HEK293 (cell line): ENCODE measurements around the gene RAMAC.

Experiments used
- CTCF ChIA-PET: fragments of 350-600 bp; formaldehyde crosslinking; extraction: SDS; loops from one replicate; lab custom pipeline; 2021; ENCODE audit warnings: antibody characterized with exemption; lab: Yijun Ruan, JAX
- POLR2A ChIA-PET: fragments of 300-600 bp; formaldehyde crosslinking; extraction: SDS; loops from one replicate; lab custom pipeline; 2020; ENCODE audit warnings: antibody characterized with exemption, inconsistent platforms; lab: Yijun Ruan, JAX
- H3K27ac ChIP-seq: fragments of 200-500 bp; sonication (Bioruptor generic); 2 replicates; pipeline ENCODE4 v1.5.1; 2014; ENCODE audit warnings: low read depth, low read length, control low read depth, inconsistent platforms; ENCODE audit errors: extremely low read depth
- H3K36me3 ChIP-seq, 2 experiments: fragments of 200-500 bp in 1 of 2; sonication (Bioruptor generic) in 1 of 2; 1 replicate in 1 of 2; 2 replicates in 1 of 2; pipeline ENCODE4 v1.5.1; 2014 to 2017; ENCODE audit warnings: inconsistent platforms in 2 of 2, low read length in 2 of 2; ENCODE audit not compliant: control insufficient read depth in 2 of 2, insufficient read depth in 1 of 2
- H3K4me1 ChIP-seq: fragments of 200-500 bp; sonication (Bioruptor generic); 2 replicates; pipeline ENCODE4 v1.5.1; 2014; ENCODE audit warnings: mild to moderate bottlenecking, low read length, inconsistent platforms; ENCODE audit not compliant: control insufficient read depth, insufficient read depth
- H3K4me3 ChIP-seq: 2 replicates; pipeline ENCODE4 v1.5.1; 2011; ENCODE audit warnings: low read depth, mild to moderate bottlenecking, control low read depth, low read length, moderate library complexity
- H3K9me3 ChIP-seq: fragments of 200-500 bp; sonication (Bioruptor generic); 2 replicates; pipeline ENCODE4 v1.5.1; 2014; ENCODE audit warnings: low read depth, low read length, inconsistent platforms; ENCODE audit not compliant: control insufficient read depth, insufficient read depth
- HOXA7 ChIP-seq: sonication (generic); formaldehyde crosslinking; IDR thresholded peaks from 2 replicates; pipeline ENCODE4 v1.8.1; 2022; ENCODE audit warnings: missing genetic modification reagents, borderline replicate concordance
- IKZF3 ChIP-seq: fragments of 450-650 bp; IDR thresholded peaks from 2 replicates; pipeline ENCODE4 v1.5.0; 2018; ENCODE audit warnings: missing biosample characterization, mild to moderate bottlenecking, missing genetic modification characterization, moderate library complexity
- KLF10 ChIP-seq: fragments of 450-650 bp; IDR thresholded peaks from 2 replicates; pipeline ENCODE4 v1.5.1; 2018; ENCODE audit warnings: missing biosample characterization, mild to moderate bottlenecking, missing genetic modification characterization
- PATZ1 ChIP-seq: fragments of 450-650 bp; formaldehyde crosslinking; IDR thresholded peaks from 2 replicates; pipeline ENCODE4 v1.5.1; 2016; ENCODE audit warnings: missing biosample characterization, missing genetic modification characterization
- TRIM28 ChIP-seq: IDR thresholded peaks from 2 replicates; pipeline ENCODE4 v1.6.1; 2011; ENCODE audit warnings: low read length, control low read depth, borderline replicate concordance
- YY2 ChIP-seq: fragments of 450-650 bp; formaldehyde crosslinking; IDR thresholded peaks from 2 replicates; pipeline ENCODE4 v1.5.1; 2016; ENCODE audit warnings: missing biosample characterization, missing genetic modification characterization
- ZNF146 ChIP-seq: fragments of 450-650 bp; formaldehyde crosslinking; IDR thresholded peaks from 2 replicates; pipeline ENCODE4 v1.5.1; 2016; ENCODE audit warnings: missing biosample characterization, missing genetic modification characterization
- ZNF175 ChIP-seq: fragments of 450-650 bp; formaldehyde crosslinking; IDR thresholded peaks from 2 replicates; pipeline ENCODE4 v1.5.1; 2016; ENCODE audit warnings: missing biosample characterization, missing genetic modification characterization
- ZNF19 ChIP-seq: fragments of 450-650 bp; formaldehyde crosslinking; IDR thresholded peaks from 2 replicates; pipeline ENCODE4; 2016; ENCODE audit warnings: missing biosample characterization, missing genetic modification characterization, low read depth
- ZNF280D ChIP-seq: fragments of 450-650 bp; formaldehyde crosslinking; IDR thresholded peaks from 2 replicates; pipeline ENCODE4 v1.5.1; 2016; ENCODE audit warnings: missing biosample characterization, missing genetic modification characterization
- ZNF324 ChIP-seq: fragments of 450-650 bp; formaldehyde crosslinking; IDR thresholded peaks from 2 replicates; pipeline ENCODE4 v1.5.1; 2016; ENCODE audit warnings: missing biosample characterization, missing genetic modification characterization
- ZNF350 ChIP-seq: fragments of 450-650 bp; formaldehyde crosslinking; IDR thresholded peaks from 2 replicates; pipeline ENCODE4 v1.5.0; 2017; ENCODE audit warnings: missing biosample characterization, mild to moderate bottlenecking, missing genetic modification characterization
- ZNF473 ChIP-seq: fragments of 450-650 bp; formaldehyde crosslinking; IDR thresholded peaks from 2 replicates; pipeline ENCODE4 v1.5.1; 2017; ENCODE audit warnings: missing biosample characterization, missing genetic modification characterization
- ZNF626 ChIP-seq: fragments of 450-650 bp; sonication (Bioruptor Pico); formaldehyde crosslinking; IDR thresholded peaks from 2 replicates; pipeline ENCODE4 v1.5.1; 2018; ENCODE audit warnings: missing biosample characterization, missing genetic modification characterization, inconsistent platforms
- ZNF660 ChIP-seq: fragments of 450-650 bp; IDR thresholded peaks from 2 replicates; pipeline ENCODE4 v1.5.1; 2018; ENCODE audit warnings: missing biosample characterization, mild to moderate bottlenecking, missing genetic modification characterization
- ZNF670 ChIP-seq: fragments of 450-650 bp; formaldehyde crosslinking; IDR thresholded peaks from 2 replicates; pipeline ENCODE4 v1.5.1; 2016; ENCODE audit warnings: missing biosample characterization, missing genetic modification characterization, low read depth
- ZNF791 ChIP-seq: fragments of 450-650 bp; formaldehyde crosslinking; IDR thresholded peaks from 2 replicates; pipeline ENCODE4 v1.5.1; 2016; ENCODE audit warnings: missing biosample characterization, missing genetic modification characterization
- ZSCAN16 ChIP-seq: fragments of 450-650 bp; formaldehyde crosslinking; IDR thresholded peaks from 2 replicates; pipeline ENCODE4 v1.5.1; 2016; ENCODE audit warnings: missing biosample characterization, missing genetic modification characterization
- TF ChIP-seq, protein P1 (sequence below): fragments of 450-650 bp; formaldehyde crosslinking; IDR thresholded peaks from 2 replicates; pipeline ENCODE4 v1.5.1; 2016; ENCODE audit warnings: missing biosample characterization, missing genetic modification characterization
- TF ChIP-seq, protein P2 (sequence below): fragments of 450-650 bp; formaldehyde crosslinking; IDR thresholded peaks from 2 replicates; pipeline ENCODE4 v1.5.1; 2016; ENCODE audit warnings: missing biosample characterization, missing genetic modification characterization
- TF ChIP-seq, protein P3 (sequence below): fragments of 450-650 bp; formaldehyde crosslinking; IDR thresholded peaks from 2 replicates; pipeline ENCODE4 v1.5.1; 2016; ENCODE audit warnings: missing biosample characterization, missing genetic modification characterization
- TF ChIP-seq, protein P4 (sequence below): fragments of 450-650 bp; formaldehyde crosslinking; IDR thresholded peaks from 2 replicates; pipeline ENCODE4 v1.5.1; 2017; ENCODE audit warnings: missing biosample characterization, missing genetic modification characterization

RAMAC gene

GRCh38 chr15:83010709-83011270, 24.8 kb downstream of the RAMAC start (continued):
- TF ChIP-seq PATZ1 (tag by site-specific recombination) (0 out of 2 replicates have a peak, but pooled peaks have one; percentile 36), ZNF660 (tag by site-specific recombination) (peak; percentile 29; the same call in 1 of the 2 replicates), TRIM28 (0 out of 2 replicates have a peak, but pooled peaks have one; percentile 21), IKZF3 (tag by site-specific recombination) (no peak), ZSCAN16 (tag by site-specific recombination) (no peak), YY2 (tag by site-specific recombination) (peak; percentile 71)
- TF ChIP-seq, protein P1, sequence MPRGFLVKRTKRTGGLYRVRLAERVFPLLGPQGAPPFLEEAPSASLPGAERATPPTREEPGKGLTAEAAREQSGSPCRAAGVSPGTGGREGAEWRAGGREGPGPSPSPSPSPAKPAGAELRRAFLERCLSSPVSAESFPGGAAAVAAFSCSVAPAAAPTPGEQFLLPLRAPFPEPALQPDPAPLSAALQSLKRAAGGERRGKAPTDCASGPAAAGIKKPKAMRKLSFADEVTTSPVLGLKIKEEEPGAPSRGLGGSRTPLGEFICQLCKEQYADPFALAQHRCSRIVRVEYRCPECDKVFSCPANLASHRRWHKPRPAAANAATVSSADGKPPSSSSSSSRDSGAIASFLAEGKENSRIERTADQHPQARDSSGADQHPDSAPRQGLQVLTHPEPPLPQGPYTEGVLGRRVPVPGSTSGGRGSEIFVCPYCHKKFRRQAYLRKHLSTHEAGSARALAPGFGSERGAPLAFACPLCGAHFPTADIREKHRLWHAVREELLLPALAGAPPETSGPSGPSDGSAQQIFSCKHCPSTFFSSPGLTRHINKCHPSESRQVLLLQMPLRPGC (tag by site-specific recombination) = peak; percentile 16; the same call in 1 of the 2 replicates
- TF ChIP-seq, protein P2, sequence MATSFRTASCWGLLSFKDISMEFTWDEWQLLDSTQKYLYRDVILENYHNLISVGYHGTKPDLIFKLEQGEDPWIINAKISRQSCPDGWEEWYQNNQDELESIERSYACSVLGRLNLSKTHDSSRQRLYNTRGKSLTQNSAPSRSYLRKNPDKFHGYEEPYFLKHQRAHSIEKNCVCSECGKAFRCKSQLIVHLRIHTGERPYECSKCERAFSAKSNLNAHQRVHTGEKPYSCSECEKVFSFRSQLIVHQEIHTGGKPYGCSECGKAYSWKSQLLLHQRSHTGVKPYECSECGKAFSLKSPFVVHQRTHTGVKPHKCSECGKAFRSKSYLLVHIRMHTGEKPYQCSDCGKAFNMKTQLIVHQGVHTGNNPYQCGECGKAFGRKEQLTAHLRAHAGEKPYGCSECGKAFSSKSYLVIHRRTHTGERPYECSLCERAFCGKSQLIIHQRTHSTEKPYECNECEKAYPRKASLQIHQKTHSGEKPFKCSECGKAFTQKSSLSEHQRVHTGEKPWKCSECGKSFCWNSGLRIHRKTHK (tag by site-specific recombination) = no peak
- TF ChIP-seq, protein P3, sequence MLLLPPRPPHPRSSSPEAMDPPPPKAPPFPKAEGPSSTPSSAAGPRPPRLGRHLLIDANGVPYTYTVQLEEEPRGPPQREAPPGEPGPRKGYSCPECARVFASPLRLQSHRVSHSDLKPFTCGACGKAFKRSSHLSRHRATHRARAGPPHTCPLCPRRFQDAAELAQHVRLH (tag by site-specific recombination) = peak; percentile 81

DNA sequence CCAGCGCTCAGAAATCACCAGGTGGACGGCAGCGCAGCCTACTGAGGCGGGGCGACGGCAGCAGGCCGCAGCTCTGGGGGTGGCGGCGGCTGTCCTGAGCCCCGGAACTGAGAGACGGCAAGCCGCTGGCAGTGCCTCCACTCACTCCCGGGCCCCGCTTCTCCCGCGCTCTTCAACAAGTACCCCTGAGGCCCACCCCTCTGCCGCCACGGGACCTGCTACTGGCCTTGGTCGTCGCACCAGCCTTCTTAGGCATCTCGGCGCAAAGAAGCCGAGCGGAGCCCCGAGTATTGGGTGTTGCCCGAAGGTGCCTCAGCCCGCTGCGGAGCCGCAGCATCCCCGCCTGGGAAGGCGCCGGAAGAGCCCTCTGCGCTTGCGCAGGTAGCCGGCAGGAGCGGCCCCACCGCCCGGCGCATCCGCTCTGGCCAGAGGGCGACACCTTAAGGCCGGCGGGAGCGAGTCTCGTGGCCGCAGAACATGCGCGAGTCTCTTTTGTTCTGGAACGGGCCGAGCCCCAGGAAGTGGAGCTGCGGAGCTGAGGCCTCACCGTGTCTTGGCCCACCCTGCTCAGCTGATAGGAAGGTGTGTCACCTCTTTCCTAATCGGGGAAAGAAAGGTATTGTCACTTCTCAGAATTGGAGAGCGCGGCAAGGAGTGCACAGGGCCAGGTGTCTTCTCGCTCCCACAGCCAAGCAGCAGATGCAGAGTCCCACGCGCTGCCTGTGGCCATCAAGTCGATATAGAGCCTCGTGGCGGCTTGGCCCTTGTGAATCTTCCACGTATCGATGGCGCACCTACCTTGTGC, 25.5 kb downstream of the RAMAC start, which contains the start of gene C15orf40:
Gene C15orf40, minus strand, starts transcription at position 369 of the 805 bp plus-strand sequence. Its CDS starts 32 bp downstream, at position 337.
- ChIA-PET CTCF (interaction anchor here (0.6 to 4.1 kb wide), 45 partner anchors 10 to 481 kb away, joined by 3 to 44 read pairs (median 4); partner anchors contain the start of genes BTBD1, HDGFL3, RAMAC and TM6SF1), POLR2A (interaction anchor here (0.6 to 3.5 kb wide), 13 partner anchors 8 to 472 kb away, joined by 3 to 17 read pairs (median 4); partner anchors contain the start of genes BTBD1 and HDGFL3)
- no peaks in the 10 kb centered on the region for H3K9me3 ChIP-seq
- H3K4me3 ChIP-seq = peak within 1 kb of the TSS; percentile 97
- peaks cover 6% of the 10 kb centered on the region for H3K4me1 ChIP-seq
- H3K27ac ChIP-seq = peak within 1 kb of the TSS; percentile 68
- peaks cover 32 to 39% of the 10 kb centered on the region in 2 experiments for H3K36me3 ChIP-seq
- TF ChIP-seq HOXA7 (CRISPR knock-in tag) (no peak), ZNF19 (tag by site-specific recombination) (no peak), ZNF626 (tag by site-specific recombination) (no peak), ZNF324 (peak; percentile 32; the same call in 1 of the 2 replicates), ZNF146 (tag by site-specific recombination) (no peak), ZNF175 (tag by site-specific recombination) (no peak), PATZ1 (tag by site-specific recombination) (no peak; the same call in 1 of the 2 replicates), ZNF350 (tag by site-specific recombination) (no peak), ZNF473 (tag by site-specific recombination) (no peak), KLF10 (tag by site-specific recombination) (no peak), ZNF791 (no peak), ZNF280D (tag by site-specific recombination) (no peak; the same call in 1 of the 2 replicates), ZNF670 (tag by site-specific recombination) (no peak)
- TF ChIP-seq, protein P4, sequence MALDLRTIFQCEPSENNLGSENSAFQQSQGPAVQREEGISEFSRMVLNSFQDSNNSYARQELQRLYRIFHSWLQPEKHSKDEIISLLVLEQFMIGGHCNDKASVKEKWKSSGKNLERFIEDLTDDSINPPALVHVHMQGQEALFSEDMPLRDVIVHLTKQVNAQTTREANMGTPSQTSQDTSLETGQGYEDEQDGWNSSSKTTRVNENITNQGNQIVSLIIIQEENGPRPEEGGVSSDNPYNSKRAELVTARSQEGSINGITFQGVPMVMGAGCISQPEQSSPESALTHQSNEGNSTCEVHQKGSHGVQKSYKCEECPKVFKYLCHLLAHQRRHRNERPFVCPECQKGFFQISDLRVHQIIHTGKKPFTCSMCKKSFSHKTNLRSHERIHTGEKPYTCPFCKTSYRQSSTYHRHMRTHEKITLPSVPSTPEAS (tag by site-specific recombination) = 0 out of 2 replicates have a peak, but pooled peaks have one; percentile 6
